GM10847 (cell line): ENCODE data around the gene ROMO1.

Source experiments
- POLR2A ChIP-seq: IDR thresholded peaks from 2 replicates; pipeline ENCODE4 v1.6.1; 2011; ENCODE audit not compliant: insufficient read length; ENCODE audit errors: extremely low read depth

ROMO1 gene

DNA sequence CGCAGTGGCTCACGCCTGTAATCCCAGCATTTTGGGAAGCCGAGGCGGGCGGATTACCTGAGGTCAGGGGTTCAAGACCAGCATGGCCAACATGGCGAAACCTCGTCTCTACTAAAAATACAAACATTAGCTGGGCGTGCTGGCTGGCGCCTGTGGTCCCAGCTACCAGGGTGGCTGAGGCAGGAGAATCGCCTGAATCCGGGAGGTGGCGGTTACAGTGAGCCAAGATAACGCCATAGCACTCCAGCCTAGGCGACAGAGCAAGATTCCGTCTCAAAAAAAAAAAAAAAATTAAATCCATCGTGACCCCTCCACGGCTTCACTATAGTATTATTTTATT is 33.3 kb upstream of the ROMO1 start:
- no peak for TF ChIP-seq POLR2A

DNA sequence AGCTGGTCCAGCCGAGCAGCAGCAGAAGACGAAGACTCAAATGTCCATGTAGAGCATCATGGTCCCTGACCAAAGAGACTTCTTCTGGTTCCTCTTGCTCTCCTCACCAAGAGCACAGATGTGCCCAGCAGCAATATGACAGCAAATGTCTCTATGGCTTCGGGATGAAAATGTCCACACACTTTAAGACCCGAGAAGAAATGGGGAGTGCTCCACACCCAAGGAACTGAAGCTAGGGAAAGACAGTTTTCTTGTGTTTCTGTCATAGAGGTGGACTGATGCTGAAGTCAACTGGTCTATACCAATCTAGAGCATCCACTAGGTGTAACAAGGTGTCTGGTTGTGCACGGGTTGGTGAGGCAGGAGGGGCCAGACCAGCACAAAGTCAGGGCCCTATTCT is 30.0 kb upstream of the ROMO1 start:
- no peak for TF ChIP-seq POLR2A

- no peak for TF ChIP-seq POLR2A
Measured at GRCh38 chr20:35669681-35670080, 29.5 kb upstream of the ROMO1 start.

DNA sequence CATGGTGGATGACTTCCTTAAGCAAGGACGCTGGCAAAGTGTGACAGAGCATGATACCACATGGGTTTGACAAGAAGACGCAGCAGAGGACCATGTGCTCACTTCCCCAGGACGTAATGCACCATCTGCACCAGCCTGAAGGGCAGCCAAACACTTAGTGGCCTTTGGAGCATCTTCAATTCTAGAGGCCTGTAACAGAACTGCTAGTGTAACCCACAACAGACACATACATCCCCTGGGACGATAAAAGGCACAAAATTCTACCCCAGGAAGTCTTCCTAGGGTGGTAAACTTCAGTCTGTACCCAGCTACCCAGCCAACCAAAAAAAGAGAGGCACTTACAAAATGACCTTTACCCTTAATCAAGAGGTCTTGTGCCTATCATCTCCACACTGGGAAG is 25.3 kb upstream of the ROMO1 start:
- TF ChIP-seq POLR2A, result no peak

GRCh38 chr20:35674921-35675320 is 24.3 kb upstream of the ROMO1 start:
- TF ChIP-seq POLR2A, result no peak

DNA sequence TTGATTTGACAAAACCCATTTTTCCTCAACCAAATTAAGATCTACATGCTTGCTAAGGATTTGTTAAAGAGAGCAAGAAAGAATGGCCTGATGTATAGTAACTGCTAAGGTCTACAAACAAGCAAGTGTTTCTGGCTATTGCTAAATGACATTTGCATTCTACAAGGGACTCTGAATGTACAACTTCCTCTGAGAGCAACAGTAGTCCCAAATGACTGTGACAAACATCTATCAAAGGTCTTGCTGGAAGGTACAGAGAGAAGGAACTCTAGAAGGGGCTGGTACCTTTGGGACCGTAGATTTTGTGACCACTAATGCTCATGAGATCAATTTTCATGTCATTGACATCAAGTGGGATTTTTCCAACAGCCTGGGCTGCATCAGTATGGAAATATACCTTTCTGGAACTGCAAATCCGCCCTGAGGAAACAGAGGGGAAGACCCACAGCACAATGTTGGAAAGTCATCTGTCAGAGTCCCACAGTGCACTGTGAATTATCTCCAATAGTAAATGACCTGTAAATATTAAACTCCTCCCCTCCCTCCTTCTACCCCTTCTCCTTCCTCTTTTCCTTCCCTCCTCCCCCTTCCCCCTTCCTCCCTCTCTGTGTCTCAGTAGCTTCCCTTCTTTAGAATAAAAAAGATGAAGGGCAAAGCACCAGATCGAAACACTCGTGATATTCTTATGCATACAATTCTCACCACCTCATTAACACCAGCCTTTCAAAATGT is 18.6 kb upstream of the ROMO1 start:
- no peak for TF ChIP-seq POLR2A

DNA sequence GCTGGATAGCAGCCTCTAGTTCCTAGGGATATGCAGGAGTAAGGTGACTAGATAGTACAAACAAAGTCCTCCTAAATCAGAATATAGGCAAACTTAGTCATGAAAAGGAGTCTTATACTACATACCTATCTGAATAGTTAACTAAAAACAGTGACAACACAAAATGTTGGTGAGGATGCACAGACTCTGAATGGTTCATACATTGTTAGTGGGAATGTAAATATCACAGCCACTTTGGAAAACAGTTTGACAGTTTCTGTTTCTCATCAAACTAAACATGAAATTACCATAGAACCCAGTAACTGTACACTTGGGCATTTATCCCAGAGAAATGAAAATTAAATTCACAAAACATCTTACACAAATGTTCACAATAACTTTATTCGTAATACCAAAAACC is 17.2 kb upstream of the ROMO1 start:
- TF ChIP-seq POLR2A, result no peak

- no peak for TF ChIP-seq POLR2A
Measured at GRCh38 chr20:35690265-35690664, 8.9 kb upstream of the ROMO1 start.

GRCh38 chr20:35695245-35695749 is 3.9 kb upstream of the ROMO1 start:
- no peak for TF ChIP-seq POLR2A

DNA sequence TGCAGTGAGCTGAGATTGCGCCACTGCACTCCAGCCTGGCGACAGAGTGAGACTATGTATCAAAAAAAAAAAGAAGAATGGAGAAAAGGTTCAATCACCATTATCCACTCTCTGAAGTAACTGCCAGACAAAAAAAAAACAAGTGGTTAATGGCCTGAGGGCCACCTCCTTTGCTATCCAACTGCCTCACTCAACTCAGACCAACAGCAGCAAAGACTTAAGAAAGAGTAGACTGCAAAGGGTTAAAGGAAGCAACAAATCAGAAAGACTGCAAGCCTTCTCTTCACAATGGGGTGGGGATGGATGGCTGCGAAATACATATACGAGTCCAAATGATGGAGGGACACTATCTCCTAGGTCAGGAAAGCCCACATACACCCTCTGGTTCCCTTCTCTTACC is 3.2 kb upstream of the ROMO1 start:
- no peak for TF ChIP-seq POLR2A

DNA sequence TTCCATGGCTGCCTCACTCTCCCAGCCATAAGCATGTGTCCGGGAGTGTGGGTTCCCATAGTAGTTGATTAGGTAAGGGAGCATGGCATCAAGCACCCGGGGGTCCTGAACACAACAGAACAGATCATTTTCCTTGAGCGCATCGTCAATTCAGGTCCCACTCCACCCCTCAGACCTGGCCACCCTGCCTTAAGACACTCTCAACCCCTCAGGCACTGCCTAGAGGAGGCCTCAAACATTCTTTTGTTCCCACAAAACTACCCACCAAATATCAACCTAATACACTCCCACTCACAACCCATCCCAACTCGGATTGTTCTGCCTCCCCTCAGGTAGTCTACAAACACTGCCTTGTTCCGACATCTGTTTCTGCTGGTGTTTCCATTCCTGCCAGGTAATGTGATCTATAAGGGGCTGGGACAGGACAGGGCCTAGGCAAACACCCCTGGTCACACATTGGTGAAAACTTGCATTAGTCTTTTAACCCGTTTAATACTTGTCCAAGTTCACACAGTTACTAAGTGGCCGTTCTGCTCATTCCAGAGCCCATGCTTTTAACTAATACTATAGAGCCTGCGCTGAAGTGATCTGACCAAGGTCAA is 1.4 kb upstream of the ROMO1 start:
- TF ChIP-seq POLR2A, result no peak

- no peak for TF ChIP-seq POLR2A
Measured at GRCh38 chr20:35698298-35699126, 693 bp upstream of the ROMO1 start.

GRCh38 chr20:35699957-35700624 is 886 bp downstream of the ROMO1 start:
- TF ChIP-seq POLR2A, result no peak

- no peak for TF ChIP-seq POLR2A
Measured at GRCh38 chr20:35700625-35701148, 1.5 kb downstream of the ROMO1 start.
